Measurements from ENCODE around the gene OSBPL7. TPM values are rescaled to one million over a fixed set of nuclear protein-coding genes. Genes with fewer than 3 reads are reported as not detected.

OSBPL7 gene
- total RNA-seq, 1 experiment from 2014 or later: 20.5 TPM

DNA sequence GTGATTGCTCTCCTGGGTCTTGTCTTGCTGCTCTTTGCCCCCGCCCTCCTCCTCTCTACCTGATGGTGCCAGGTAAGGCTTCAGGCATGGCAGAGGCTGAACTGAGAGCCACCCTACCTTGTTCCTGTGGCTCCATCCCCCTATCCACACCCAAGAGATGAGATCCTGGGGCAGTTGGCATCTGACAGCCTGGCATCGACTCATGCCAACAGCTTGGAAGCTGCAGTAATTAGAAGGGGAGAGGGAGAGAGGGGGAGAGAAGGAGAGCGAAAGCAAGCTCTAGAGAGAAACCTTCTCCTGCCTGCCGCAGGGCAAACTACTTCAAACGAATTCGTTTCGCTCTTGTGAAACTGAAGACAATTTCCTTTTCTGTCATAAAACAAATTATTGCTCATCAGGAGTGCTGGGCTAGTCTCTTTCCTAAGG lies 43.2 kb upstream of the OSBPL7 start:
- ChIA-PET RAD21 (ENCODE audit: low non-redundant PET in 1 of 2, low total read pairs in 2 of 2, uncharacterized antibody in 2 of 2, unreplicated experiment in 2 of 2) (no interaction called here), CTCF (interaction anchor here (1.0 to 2.4 kb wide), 3 partner anchors 21 to 26 kb away, joined by 3 to 15 read pairs (median 5); partner anchors contain the start of gene SCRN2)

More for the DNA sequence above, 43.2 kb upstream of the OSBPL7 start:
- H3K36me3 ChIP-seq (ENCODE audit: control insufficient read depth in 1 of 2, insufficient read depth in 2 of 2, low read length in 2 of 2): no peaks in the 10 kb centered on the region
- no peak overlapping the region for H3K27ac ChIP-seq (ENCODE audit: low read depth, low read length)
- no peaks in the 10 kb centered on the region for H3K9me3 ChIP-seq (ENCODE audit: control insufficient read depth in 1 of 2, insufficient read depth in 1 of 2, low read depth in 1 of 2, low read length in 2 of 2)
- H3K79me2 ChIP-seq (ENCODE audit: insufficient read depth, low read length): no peaks in the 10 kb centered on the region
- 0 out of 2 replicates have a peak, but pooled peaks cover under 1% of the 10 kb centered on the region for H3K27me3 ChIP-seq (ENCODE audit: insufficient read depth, low read length)
- no peak overlapping the region for H3K9ac ChIP-seq (ENCODE audit: low read length)
- no peak for ATAC-seq
- TF ChIP-seq CEBPB (IDR thresholded peaks at IDR 0.05; ENCODE audit: low read depth): no peak
- no peak for TF ChIP-seq SIN3A (IDR thresholded peaks at IDR 0.05; ENCODE audit: low read depth)
- TF ChIP-seq, protein P1, sequence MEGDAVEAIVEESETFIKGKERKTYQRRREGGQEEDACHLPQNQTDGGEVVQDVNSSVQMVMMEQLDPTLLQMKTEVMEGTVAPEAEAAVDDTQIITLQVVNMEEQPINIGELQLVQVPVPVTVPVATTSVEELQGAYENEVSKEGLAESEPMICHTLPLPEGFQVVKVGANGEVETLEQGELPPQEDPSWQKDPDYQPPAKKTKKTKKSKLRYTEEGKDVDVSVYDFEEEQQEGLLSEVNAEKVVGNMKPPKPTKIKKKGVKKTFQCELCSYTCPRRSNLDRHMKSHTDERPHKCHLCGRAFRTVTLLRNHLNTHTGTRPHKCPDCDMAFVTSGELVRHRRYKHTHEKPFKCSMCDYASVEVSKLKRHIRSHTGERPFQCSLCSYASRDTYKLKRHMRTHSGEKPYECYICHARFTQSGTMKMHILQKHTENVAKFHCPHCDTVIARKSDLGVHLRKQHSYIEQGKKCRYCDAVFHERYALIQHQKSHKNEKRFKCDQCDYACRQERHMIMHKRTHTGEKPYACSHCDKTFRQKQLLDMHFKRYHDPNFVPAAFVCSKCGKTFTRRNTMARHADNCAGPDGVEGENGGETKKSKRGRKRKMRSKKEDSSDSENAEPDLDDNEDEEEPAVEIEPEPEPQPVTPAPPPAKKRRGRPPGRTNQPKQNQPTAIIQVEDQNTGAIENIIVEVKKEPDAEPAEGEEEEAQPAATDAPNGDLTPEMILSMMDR (IDR thresholded peaks at IDR 0.05 in 2 of 3, conservative IDR thresholded peaks at IDR 0.05 in 1 of 3; ENCODE audit: borderline replicate concordance in 1 of 3, insufficient read depth in 1 of 3, low read depth in 2 of 3, low read length in 2 of 3): no peak
- no peak for TF ChIP-seq ZNF274 (IDR thresholded peaks at IDR 0.05; ENCODE audit: low read depth, low read length)
- no peak for TF ChIP-seq EZH2phosphoT487 (IDR thresholded peaks at IDR 0.05; ENCODE audit: borderline replicate concordance)
- no peak for TF ChIP-seq SRF (IDR thresholded peaks at IDR 0.05; ENCODE audit: low read depth)
- TF ChIP-seq, protein P2, sequence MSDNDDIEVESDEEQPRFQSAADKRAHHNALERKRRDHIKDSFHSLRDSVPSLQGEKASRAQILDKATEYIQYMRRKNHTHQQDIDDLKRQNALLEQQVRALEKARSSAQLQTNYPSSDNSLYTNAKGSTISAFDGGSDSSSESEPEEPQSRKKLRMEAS (IDR thresholded peaks at IDR 0.05): no peak
- TF ChIP-seq EGR1 (IDR thresholded peaks at IDR 0.05; ENCODE audit: low read depth): no peak
- TF ChIP-seq, protein P3, sequence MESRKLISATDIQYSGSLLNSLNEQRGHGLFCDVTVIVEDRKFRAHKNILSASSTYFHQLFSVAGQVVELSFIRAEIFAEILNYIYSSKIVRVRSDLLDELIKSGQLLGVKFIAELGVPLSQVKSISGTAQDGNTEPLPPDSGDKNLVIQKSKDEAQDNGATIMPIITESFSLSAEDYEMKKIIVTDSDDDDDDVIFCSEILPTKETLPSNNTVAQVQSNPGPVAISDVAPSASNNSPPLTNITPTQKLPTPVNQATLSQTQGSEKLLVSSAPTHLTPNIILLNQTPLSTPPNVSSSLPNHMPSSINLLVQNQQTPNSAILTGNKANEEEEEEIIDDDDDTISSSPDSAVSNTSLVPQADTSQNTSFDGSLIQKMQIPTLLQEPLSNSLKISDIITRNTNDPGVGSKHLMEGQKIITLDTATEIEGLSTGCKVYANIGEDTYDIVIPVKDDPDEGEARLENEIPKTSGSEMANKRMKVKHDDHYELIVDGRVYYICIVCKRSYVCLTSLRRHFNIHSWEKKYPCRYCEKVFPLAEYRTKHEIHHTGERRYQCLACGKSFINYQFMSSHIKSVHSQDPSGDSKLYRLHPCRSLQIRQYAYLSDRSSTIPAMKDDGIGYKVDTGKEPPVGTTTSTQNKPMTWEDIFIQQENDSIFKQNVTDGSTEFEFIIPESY (IDR thresholded peaks at IDR 0.05; ENCODE audit: extremely low read depth, insufficient replicate concordance, low read length): no peak
- TF ChIP-seq EZH2 (IDR thresholded peaks at IDR 0.05): no peak
- TF ChIP-seq JUND (IDR thresholded peaks at IDR 0.05): no peak
- TF ChIP-seq POLR2AphosphoS5 (IDR thresholded peaks at IDR 0.05; ENCODE audit: low read depth, low read length): no peak
- no peak for TF ChIP-seq ELF1 (IDR thresholded peaks at IDR 0.05; ENCODE audit: borderline replicate concordance, low read depth)
- TF ChIP-seq, protein P4, sequence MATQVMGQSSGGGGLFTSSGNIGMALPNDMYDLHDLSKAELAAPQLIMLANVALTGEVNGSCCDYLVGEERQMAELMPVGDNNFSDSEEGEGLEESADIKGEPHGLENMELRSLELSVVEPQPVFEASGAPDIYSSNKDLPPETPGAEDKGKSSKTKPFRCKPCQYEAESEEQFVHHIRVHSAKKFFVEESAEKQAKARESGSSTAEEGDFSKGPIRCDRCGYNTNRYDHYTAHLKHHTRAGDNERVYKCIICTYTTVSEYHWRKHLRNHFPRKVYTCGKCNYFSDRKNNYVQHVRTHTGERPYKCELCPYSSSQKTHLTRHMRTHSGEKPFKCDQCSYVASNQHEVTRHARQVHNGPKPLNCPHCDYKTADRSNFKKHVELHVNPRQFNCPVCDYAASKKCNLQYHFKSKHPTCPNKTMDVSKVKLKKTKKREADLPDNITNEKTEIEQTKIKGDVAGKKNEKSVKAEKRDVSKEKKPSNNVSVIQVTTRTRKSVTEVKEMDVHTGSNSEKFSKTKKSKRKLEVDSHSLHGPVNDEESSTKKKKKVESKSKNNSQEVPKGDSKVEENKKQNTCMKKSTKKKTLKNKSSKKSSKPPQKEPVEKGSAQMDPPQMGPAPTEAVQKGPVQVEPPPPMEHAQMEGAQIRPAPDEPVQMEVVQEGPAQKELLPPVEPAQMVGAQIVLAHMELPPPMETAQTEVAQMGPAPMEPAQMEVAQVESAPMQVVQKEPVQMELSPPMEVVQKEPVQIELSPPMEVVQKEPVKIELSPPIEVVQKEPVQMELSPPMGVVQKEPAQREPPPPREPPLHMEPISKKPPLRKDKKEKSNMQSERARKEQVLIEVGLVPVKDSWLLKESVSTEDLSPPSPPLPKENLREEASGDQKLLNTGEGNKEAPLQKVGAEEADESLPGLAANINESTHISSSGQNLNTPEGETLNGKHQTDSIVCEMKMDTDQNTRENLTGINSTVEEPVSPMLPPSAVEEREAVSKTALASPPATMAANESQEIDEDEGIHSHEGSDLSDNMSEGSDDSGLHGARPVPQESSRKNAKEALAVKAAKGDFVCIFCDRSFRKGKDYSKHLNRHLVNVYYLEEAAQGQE (IDR thresholded peaks at IDR 0.05; ENCODE audit: low read depth): no peak
- no peak for TF ChIP-seq POLR2A (IDR thresholded peaks at IDR 0.05; ENCODE audit: borderline replicate concordance, extremely low read depth, insufficient read depth, insufficient read length)
- TF ChIP-seq FOSL1 (IDR thresholded peaks at IDR 0.05; ENCODE audit: low read depth): no peak
- no peak for TF ChIP-seq RAD21 (IDR thresholded peaks at IDR 0.05; ENCODE audit: low read depth)
- TF ChIP-seq, protein P5, sequence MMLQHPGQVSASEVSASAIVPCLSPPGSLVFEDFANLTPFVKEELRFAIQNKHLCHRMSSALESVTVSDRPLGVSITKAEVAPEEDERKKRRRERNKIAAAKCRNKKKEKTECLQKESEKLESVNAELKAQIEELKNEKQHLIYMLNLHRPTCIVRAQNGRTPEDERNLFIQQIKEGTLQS (IDR thresholded peaks at IDR 0.05): no peak
- peaks cover 13 to 31% of the 10 kb centered on the region in 2 experiments for H3K4me1 ChIP-seq (ENCODE audit: control insufficient read depth in 1 of 2, insufficient read depth in 2 of 2, low read length in 2 of 2)
- H4K20me1 ChIP-seq (ENCODE audit: insufficient read depth): no peaks in the 10 kb centered on the region
- no peak overlapping the region for H3K4me3 ChIP-seq (replicated peaks in 1 of 2; ENCODE audit: low read depth in 1 of 2, low read length in 2 of 2)
- BruUV-seq (replicated peaks): no TSS peak
- POLR2A ChIA-PET: no interaction called here
- H2AFZ ChIP-seq (ENCODE audit: low read depth, low read length, poor library complexity, severe bottlenecking): no peak overlapping the region
- no peaks in the 10 kb centered on the region for H3K9me2 ChIP-seq (ENCODE audit: insufficient read depth)
- no peak overlapping the region for H3K4me2 ChIP-seq (ENCODE audit: low read length)
- intact Hi-C loops (cut with micrococcal nuclease): no loop called here
- DNase-seq (ENCODE audit: low read depth, low spot score): no peak

Measured in HCT116 (cell line).